Uterus (tissue), 4 donors: Measurements from ENCODE around the gene FOXS1. TPM values are rescaled to one million over a fixed set of nuclear protein-coding genes. Genes with fewer than 3 reads are reported as not detected.

Experiments
- DNase-seq, 2 donors: peaks; one replicate each; pipeline ENCODE4 v3.0.0-alpha.2; 2019 to 2020
- H3K27ac ChIP-seq, 2 donors: fragments of 200-600 bp; sonication (generic); 1 replicate in 1 of 2; 2 replicates in 1 of 2; pipeline ENCODE4 v1.5.1; 2016 to 2018
- H3K27me3 ChIP-seq, 2 donors: fragments of 200-600 bp; sonication (generic); one replicate each; pipeline ENCODE4 v1.5.1; 2018 to 2019; ENCODE audit warnings: control low read depth in 1 of 2
- H3K36me3 ChIP-seq, 2 donors: fragments of 200-600 bp; sonication (generic); one replicate each; pipeline ENCODE4 v1.5.1; 2019; ENCODE audit warnings: control low read depth in 1 of 2
- H3K4me1 ChIP-seq, 2 donors: fragments of 200-600 bp; sonication (generic); one replicate each; pipeline ENCODE4 v1.5.1; 2018 to 2019; ENCODE audit warnings: control low read depth in 1 of 2
- H3K4me3 ChIP-seq, 2 donors: fragments of 200-600 bp; sonication (generic); 1 replicate in 1 of 2; 2 replicates in 1 of 2; pipeline ENCODE4 v1.5.1; 2018 to 2019; ENCODE audit warnings: mild to moderate bottlenecking in 1 of 2
- H3K9me3 ChIP-seq, 2 donors: fragments of 200-600 bp; sonication (generic); one replicate each; pipeline ENCODE4 v1.5.1; 2019; ENCODE audit warnings: control low read depth in 1 of 2
- CTCF ChIP-seq, 4 experiments: fragments of 200-600 bp in 2 of 4; fragments of 450-650 bp in 2 of 4; sonication (generic) in 2 of 4; IDR thresholded peaks; one replicate each; pipeline ENCODE4 v1.5.1; 2016 to 2019; ENCODE audit warnings: antibody characterized with exemption in 4 of 4, mild to moderate bottlenecking in 2 of 4, moderate library complexity in 1 of 4
- POLR2A ChIP-seq, 2 donors: fragments of 450-650 bp; IDR thresholded peaks; one replicate each; pipeline ENCODE4 v1.6.1; 2016; ENCODE audit warnings: antibody characterized with exemption in 2 of 2, mild to moderate bottlenecking in 1 of 2, moderate library complexity in 1 of 2
- intact Hi-C: fragments of 100-400 bp; cut with DNase I; formaldehyde crosslinking; loops from one replicate; pipeline ENCODE4 v1.15.1; 2023; ENCODE audit warnings: low total_unique reads
- total RNA-seq, 4 donors: library from RNA; depleted of rRNA in 3 of 4; stranded (reverse); fragments of >200 nt in 3 of 4; gene quantifications; one replicate each; pipeline versions ENCODE4 v1.1.0 to v1.2.4, GENCODE V29; 2014 to 2023
- donor health status: DM: yes; HTN: yes; CAD: no.

FOXS1 gene
- total RNA-seq, 4 donors from 2014 or later = 5.4 to 6.2 TPM; not detected in 2

DNA sequence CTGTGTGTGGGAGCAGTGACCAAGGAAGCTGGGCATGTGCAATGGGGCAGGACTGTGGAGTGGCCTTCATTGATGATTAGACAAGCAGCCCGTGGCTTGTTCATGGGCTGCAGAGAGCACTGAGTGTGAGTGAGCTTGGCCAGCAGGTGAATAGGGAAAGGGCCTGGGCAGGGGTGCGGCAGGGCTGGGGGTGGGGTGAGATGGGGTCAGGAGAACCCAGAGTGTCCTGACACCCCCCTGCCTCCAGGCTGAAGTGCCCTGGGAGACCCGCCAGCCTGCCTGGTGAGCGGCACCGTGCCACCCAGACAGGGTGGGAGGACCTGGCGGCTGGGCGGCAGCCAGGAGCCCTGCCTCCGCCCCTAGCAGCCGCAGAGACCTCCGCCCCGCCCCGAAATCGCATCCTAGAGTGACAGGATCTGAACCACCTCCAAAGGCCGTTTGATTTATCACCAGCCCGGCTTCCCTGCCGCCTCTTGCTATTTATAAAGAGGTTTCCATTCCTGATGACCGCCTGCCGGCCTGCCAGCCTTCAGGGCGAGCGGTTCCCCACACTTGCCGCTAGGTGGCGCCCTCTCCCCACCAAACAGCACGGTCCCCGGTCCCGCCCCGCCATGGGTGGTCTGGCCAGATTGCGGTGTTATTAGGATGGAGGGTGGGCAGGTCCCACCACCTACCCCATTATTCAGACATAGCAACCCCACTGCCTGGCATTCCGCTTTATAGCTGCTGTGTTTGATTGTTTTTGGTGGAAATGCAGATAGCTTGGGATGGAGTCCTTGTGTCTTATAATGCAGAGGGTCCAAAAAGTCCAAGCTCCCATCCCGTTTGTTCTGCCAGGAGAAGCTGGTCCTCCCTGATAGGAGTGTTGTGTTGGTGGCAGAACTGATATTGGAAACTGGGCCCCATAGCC, 22.7 kb downstream of the FOXS1 start:
- Histone ChIP-seq H3K9me3 (no peaks in the 10 kb centered on the region), H3K4me3 (no peak overlapping the region), H3K27me3 (no peaks in the 10 kb centered on the region), H3K27ac (no peak overlapping the region), H3K36me3 (no peaks in the 10 kb centered on the region), H3K4me1 (no peaks in the 10 kb centered on the region)
- intact Hi-C loops = loop anchor here (5.0 kb wide), 2 partner anchors 210 to 270 kb away; no protein-coding TSS in a partner anchor
- TF ChIP-seq CTCF (IDR thresholded peaks at IDR 0.05) (peak; percentile 98 to 99 (median 98)), POLR2A (IDR thresholded peaks at IDR 0.05) (no peak)
- peak; percentile 72 to 83 for DNase-seq

DNA sequence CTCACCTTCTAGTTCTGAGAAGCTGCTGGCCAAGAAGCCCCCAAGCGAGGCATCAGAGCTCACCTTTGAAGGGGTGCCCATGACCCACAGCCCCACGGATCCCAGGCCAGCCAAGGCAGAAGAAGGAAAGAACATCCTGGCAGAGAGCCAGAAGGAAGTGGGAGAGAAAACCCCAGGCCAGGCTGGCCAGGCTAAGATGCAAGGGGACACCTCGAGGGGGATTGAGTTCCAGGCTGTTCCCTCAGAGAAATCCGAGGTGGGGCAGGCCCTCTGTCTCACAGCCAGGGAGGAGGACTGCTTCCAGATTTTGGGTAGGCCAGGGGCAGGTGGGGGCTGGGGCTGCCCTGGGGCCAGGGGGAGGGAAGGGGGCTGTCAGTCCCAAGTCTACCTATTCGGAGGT, 24.0 kb downstream of the FOXS1 start:
- Histone ChIP-seq H3K9me3 (no peaks in the 10 kb centered on the region), H3K36me3 (no peaks in the 10 kb centered on the region), H3K4me1 (no peaks in the 10 kb centered on the region), H3K27me3 (no peaks in the 10 kb centered on the region), H3K27ac (no peak overlapping the region), H3K4me3 (no peak overlapping the region)
- TF ChIP-seq POLR2A (IDR thresholded peaks at IDR 0.05) (no peak), CTCF (IDR thresholded peaks at IDR 0.05) (no peak)
- DNase-seq = no peak
- intact Hi-C loops = loop anchor here (5.0 kb wide), 2 partner anchors 211 to 271 kb away; no protein-coding TSS in a partner anchor

DNA sequence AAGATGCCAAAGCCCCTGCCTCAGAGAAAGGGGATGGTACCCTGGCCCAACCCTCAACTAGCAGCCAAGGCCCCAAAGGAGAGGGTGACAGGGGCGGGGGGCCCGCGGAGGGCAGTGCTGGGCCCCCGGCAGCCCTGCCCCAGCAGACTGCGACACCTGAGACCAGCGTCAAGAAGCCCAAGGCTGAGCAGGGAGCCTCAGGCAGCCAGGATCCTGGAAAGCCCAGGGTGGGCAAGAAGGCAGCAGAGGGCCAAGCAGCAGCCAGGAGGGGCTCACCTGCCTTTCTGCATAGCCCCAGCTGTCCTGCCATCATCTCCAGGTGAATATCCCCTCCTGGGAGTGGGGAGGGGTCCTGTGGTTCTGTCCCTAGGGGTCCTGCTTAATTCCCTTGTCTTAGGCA, 25.2 kb downstream of the FOXS1 start:
- Histone ChIP-seq H3K27me3 (no peaks in the 10 kb centered on the region), H3K36me3 (no peaks in the 10 kb centered on the region), H3K27ac (no peak overlapping the region), H3K4me3 (no peak overlapping the region), H3K4me1 (no peaks in the 10 kb centered on the region), H3K9me3 (no peaks in the 10 kb centered on the region)
- TF ChIP-seq CTCF (IDR thresholded peaks at IDR 0.05) (no peak), POLR2A (IDR thresholded peaks at IDR 0.05) (no peak)
- intact Hi-C loops = loop anchor here (5.0 kb wide), 2 partner anchors 212 to 272 kb away; no protein-coding TSS in a partner anchor
- no peak for DNase-seq

DNA sequence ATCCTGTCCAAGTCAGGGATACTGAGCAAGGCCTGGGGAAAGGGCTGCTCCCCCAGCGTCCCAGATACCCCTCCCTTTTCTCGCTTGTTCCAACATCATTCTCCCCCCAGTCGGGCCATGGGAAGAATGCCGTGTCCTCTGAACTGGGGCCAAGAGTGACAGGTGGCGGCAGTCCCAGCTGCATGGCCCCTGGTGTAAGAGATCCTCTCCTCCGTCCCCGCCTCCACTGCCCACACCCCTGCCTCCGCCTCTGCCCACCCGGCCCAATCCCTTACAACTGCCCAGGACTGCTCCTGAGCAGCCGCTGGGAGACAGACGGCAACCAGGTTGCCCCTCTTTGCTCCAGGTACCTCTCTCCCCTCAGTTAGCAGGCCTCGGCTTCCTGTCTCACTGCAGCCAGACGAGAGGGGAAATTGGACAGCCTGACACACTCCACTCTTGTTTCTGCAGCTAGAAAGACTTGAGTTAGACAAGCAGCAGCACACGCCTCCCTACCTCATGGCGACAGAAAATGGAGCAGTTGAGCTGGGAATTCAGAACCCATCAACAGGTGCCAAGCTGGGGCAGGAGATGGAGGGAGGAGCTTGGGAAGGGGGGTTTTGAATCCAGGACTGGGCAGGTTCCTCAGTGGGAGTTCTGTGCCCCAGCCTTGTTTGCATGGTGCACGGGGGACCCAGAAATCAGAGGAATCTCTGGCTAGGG, 26.2 kb downstream of the FOXS1 start, which contains the start of gene MYLK2:
TSS of gene MYLK2 (plus strand) at position 274 of the 702 bp plus-strand sequence. CDS start at position 499, 225 bp downstream.
- TF ChIP-seq CTCF (IDR thresholded peaks at IDR 0.05) (no peak), POLR2A (IDR thresholded peaks at IDR 0.05) (no peak)
- H3K27ac ChIP-seq = no peak within 1 kb of the TSS
- no peaks in the 10 kb centered on the region for H3K27me3 ChIP-seq
- no peak for DNase-seq
- intact Hi-C loops = no loop called here
- H3K4me3 ChIP-seq = no peak within 1 kb of the TSS
- no peaks in the 10 kb centered on the region for H3K36me3 ChIP-seq
- no peaks in the 10 kb centered on the region for H3K4me1 ChIP-seq
- no peaks in the 10 kb centered on the region for H3K9me3 ChIP-seq
